Bronchial epithelial cell (primary cell): ENCODE data around the gene LRMDA. TPM values are rescaled to one million over a fixed set of nuclear protein-coding genes. Genes with fewer than 3 reads are reported as not detected.

ENCODE experiments used
- DNase-seq: peaks from one replicate; pipeline ENCODE4 v3.0.0-alpha.2; 2010; ENCODE audit warnings: low read depth
- FAIRE-seq: peaks from 2 replicates; lab custom pipeline; 2011; peaks lifted over from hg19 to GRCh38; lab: Jason Lieb, UNC
- H3K27me3 ChIP-seq: 2 replicates; pipeline ENCODE4 v1.5.1; 2011; ENCODE audit warnings: low read length; ENCODE audit not compliant: control insufficient read depth, insufficient read depth
- H3K36me3 ChIP-seq: 2 replicates; pipeline ENCODE4 v1.5.1; 2011; ENCODE audit warnings: low read length; ENCODE audit not compliant: control insufficient read depth, insufficient read depth
- H3K4me3 ChIP-seq: 2 replicates; pipeline ENCODE4 v1.5.1; 2011; ENCODE audit warnings: mild to moderate bottlenecking, low read depth, low read length, control low read depth
- total RNA-seq: library from RNA; depleted of rRNA; stranded (reverse); fragments of >200 nt; gene quantifications from 2 replicates; pipeline ENCODE4 v1.2.1, GENCODE V29; 2014
- TF ChIP-seq, protein P1 (sequence below): IDR thresholded peaks from 2 replicates; pipeline ENCODE4 v1.5.1; 2011; ENCODE audit warnings: mild to moderate bottlenecking, moderate library complexity, low read length, control low read depth, inconsistent platforms; ENCODE audit not compliant: insufficient read depth, severe bottlenecking

Gene LRMDA
- total RNA-seq, 1 donor from 2014 or later, result 1.6 TPM

DNA sequence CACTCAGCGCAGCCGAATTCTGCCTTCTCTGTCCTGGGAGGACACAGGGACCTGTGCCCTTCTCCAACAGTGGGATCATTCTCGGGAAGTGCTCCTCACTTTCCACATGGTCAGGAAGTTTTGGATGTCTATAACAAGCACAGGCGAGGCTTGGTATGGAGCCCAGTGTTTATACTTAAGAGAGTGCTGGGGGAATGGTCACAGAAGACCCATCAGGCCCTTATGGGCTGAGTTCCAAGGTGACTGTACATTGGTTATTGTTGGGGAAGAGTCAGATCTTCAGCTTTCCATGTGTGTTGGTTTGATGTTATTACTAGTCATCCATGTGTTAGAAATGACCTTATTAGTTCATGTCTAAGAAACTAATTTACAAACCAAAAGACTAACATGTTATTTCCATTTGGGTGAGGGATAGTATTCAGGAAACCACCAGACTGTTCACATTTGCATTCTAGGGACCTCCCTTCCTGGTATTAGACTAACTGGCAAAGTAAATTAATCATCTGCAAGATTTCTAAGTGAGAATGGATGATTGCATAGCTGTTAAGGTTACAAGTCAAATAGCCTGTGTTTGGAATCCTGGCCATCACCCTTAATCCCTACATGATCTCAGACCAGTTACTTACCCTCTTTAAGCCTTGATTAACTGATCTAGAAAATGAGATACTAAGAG is 834.2 kb downstream of the LRMDA start:
- Histone ChIP-seq H3K27me3 (no peaks in the 10 kb centered on the region), H3K36me3 (no peaks in the 10 kb centered on the region), H3K4me3 (no peak overlapping the region)
- TF ChIP-seq, protein P1, sequence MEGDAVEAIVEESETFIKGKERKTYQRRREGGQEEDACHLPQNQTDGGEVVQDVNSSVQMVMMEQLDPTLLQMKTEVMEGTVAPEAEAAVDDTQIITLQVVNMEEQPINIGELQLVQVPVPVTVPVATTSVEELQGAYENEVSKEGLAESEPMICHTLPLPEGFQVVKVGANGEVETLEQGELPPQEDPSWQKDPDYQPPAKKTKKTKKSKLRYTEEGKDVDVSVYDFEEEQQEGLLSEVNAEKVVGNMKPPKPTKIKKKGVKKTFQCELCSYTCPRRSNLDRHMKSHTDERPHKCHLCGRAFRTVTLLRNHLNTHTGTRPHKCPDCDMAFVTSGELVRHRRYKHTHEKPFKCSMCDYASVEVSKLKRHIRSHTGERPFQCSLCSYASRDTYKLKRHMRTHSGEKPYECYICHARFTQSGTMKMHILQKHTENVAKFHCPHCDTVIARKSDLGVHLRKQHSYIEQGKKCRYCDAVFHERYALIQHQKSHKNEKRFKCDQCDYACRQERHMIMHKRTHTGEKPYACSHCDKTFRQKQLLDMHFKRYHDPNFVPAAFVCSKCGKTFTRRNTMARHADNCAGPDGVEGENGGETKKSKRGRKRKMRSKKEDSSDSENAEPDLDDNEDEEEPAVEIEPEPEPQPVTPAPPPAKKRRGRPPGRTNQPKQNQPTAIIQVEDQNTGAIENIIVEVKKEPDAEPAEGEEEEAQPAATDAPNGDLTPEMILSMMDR, result no peak
- DNase-seq (no peak), FAIRE-seq (no peak)

DNA sequence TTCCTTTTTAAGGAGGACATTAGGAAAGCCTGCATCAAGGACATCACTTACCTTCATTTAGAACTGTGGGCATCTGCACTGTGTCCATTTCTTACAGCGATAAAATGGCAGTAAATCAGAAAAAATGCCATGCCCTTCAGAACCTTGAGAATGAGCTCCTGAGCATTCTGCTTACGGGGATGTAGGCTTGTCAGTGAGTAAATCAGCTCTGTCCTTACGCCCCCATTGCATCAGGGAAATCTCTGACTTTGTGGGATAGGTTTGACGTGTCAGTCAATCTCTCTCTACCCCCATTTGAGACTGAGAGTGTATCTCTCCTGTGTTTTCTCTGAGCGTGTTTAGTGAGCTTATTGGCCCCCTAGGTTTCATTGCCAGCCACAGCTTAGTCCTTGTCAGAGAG is 837.1 kb downstream of the LRMDA start:
- no peak for FAIRE-seq

DNA sequence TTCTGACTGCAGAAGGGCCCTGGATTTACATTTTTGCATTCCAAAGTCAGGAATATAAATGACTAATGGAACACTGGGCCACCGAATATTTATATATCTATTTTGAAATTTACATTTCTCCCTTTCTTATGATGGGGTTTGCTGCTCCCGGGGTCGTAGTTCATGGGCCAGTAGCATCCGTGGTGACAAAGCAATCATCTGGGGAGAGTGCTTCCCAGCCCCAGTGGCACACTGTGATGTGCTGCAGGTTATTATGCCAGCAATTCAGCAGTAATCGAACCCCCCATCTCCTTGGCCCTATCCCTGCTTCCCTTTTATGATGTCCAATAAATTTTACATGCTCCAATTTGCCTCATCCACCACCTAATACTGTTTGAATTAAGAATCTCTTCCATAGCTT is 837.5 kb downstream of the LRMDA start:
- DNase-seq, result no peak
- no peak for FAIRE-seq
- Histone ChIP-seq H3K27me3 (no peaks in the 10 kb centered on the region), H3K4me3 (no peak overlapping the region), H3K36me3 (no peaks in the 10 kb centered on the region)
- TF ChIP-seq, protein P1, result no peak

More for the DNA sequence above, 837.1 kb downstream of the LRMDA start:
- DNase-seq, result no peak
- TF ChIP-seq, protein P1, result no peak
- H3K36me3 ChIP-seq, result no peaks in the 10 kb centered on the region
- H3K4me3 ChIP-seq, result no peak overlapping the region
- no peaks in the 10 kb centered on the region for H3K27me3 ChIP-seq

DNA sequence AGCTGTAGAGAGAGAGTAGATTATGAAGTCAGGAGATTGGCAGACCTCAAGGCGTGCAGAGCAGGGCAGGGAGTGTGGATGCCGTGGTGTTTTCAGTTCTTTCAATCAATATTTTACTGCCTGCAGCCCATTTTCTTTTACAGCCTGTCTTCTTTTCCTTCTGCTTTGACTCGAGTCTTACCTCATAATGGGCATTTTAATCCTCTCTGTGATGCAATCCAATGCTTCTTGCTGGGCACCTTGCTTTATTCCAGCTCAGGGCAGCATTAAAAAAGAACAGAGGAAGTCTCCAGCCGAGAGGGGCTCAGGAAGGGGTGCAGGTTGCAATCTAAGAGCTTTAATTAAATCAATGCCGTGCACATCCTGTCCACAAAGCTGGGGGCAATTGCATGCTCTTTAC is 839.0 kb downstream of the LRMDA start:
- no peak for FAIRE-seq
- no peak for DNase-seq
- H3K27me3 ChIP-seq, result no peaks in the 10 kb centered on the region
- TF ChIP-seq, protein P1, result no peak
- no peak overlapping the region for H3K4me3 ChIP-seq
- no peaks in the 10 kb centered on the region for H3K36me3 ChIP-seq

DNA sequence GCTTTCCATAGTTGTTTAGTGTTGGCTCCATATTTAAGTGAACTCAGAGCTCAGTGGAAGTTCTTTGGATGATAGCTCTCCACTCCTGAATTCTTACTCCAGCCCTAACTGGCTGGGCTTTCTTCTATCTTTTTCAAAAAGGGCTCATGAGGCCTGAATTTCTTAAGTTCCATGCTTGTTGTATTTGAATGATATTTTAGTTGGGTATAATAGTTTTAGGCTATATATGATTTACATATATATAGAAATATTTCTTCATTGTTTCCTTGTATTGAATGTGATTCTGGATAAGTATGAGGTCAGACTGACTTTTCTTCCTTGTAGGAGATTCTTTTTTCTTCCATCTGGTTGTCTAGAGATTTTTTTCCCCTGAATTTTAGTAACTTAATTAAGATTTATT is 843.5 kb downstream of the LRMDA start:
- FAIRE-seq (no peak), DNase-seq (no peak)
- H3K4me3 ChIP-seq, result no peak overlapping the region
- H3K27me3 ChIP-seq, result no peaks in the 10 kb centered on the region
- TF ChIP-seq, protein P1, result no peak
- no peaks in the 10 kb centered on the region for H3K36me3 ChIP-seq
